NCI-H187 treated with DMSO at 0.1 percent for 48 hours (cell line): Measurements from ENCODE around the gene PSTPIP1.

Source experiments
- DNase-seq: peaks from one replicate; lab custom pipeline; 2025; lab: John Stamatoyannopoulos, UW

Gene PSTPIP1

DNA sequence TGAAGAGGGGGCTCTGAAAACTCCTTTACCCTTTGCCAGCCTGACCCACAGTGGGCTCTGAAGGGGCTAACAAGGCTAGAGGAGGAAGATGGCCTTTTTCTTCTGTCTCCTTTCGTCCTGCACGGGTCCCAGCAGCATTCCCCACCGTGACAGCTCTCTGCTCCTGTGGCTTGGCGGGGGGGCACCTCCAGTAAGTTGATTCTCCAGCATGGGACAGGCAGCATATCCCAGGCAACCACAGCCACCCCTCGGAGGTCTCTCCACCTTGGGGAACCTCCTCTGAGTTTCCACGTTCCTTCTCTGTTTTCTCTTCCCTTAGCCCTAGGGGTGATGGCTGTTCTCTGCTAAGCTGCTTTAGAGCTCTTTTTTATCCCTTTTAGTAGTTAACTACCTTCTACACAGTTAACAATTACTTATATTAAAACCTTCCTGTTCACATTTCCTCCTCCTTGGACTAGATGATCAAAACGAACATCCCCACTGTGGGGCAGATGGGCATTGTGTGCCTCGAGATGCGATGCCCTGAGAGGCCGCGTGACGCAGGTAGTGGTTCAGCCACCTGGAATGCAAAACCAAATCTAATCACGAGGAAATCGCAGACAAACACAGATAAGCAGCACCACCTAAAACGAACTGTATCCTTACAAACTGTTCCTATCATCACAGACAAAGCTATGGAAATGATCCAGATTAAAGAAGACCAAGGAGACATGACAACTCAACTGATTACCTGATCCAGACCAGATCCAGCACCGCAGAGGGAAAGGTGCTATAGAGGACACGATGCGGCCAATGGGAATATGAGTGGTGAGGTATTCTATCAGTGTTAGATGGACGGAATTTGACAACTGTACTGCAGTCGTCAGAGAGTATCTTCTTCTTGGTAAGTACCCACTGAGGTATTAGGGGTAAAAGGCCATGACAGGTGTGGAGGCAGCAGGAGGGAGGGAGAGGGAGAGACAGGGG is 48.3 kb downstream of the PSTPIP1 start:
- DNase-seq, result no peak

GRCh38 chr15:77044228-77045042 is 49.5 kb downstream of the PSTPIP1 start:
- DNase-seq, result no peak

DNA sequence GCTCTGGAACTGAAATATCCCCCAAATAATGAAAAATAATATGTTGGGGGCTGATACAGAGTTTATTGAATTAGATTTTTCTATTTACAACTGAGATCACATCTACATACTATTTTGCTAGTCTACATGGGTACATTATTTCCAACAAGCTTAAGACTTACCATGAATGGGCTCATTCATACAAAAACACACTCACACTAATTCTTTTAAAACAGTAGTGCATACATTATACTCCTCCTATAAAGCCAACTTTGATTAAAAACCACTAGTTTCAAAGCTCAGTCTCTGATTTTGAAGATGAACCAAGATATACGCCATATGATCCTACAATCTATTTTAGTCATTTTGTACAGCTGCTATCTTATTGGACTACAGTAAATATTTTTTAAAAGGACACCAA is 51.1 kb downstream of the PSTPIP1 start:
- DNase-seq, result no peak

- no peak for DNase-seq
Observed at GRCh38 chr15:77046704-77047412, 51.9 kb downstream of the PSTPIP1 start.

DNA sequence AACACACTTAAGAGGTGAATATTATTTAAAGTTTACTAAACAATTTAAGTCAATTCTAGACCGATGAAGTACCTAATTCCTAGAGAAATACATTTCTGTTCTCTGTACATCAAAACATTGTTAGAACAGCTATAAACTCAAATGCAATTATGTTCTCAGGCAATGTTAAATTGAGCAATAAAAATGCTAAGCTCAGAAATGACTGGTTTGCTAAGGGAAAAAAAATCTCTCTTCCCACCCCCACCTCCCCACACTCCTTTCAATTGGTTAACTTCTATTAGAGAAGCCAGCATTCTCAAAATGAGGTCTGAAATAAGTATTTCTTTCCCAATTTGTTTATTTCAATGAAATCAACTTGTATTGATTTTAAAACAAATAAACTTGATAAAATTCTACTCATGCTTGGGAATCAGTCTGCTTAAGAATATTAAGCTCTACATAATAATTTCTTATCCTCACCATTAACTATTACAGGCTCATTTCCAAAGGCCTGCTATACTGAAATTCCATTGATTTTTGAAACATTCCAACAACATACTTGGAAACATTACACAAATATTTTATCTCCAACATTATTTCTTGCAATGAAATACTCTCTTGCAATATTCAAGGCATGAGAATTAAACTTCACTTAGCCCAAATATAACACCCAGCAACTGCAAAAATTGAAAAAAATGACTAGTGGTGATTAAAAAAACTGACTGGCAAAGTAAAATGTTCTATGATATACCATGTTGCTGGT is 53.4 kb downstream of the PSTPIP1 start:
- DNase-seq, result no peak

DNA sequence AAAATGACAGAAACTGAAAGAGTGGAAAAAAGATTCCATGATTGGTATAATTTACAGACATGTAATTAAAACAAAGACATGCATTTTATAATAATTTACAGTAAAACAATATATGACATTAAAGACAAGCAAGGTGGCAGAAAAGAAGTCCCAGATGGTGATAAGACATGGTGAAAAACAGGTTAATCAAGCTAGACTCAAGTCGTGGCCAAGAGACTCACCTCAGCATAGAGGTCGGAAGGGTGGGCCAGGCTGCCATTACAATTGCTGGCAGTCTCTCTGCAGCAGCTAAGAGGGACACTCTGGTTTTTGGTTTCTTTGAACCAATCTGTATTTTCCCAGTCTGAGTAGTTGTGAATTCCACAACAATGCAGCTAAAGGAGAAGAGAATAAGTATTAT is 57.6 kb downstream of the PSTPIP1 start:
- DNase-seq, result no peak

DNA sequence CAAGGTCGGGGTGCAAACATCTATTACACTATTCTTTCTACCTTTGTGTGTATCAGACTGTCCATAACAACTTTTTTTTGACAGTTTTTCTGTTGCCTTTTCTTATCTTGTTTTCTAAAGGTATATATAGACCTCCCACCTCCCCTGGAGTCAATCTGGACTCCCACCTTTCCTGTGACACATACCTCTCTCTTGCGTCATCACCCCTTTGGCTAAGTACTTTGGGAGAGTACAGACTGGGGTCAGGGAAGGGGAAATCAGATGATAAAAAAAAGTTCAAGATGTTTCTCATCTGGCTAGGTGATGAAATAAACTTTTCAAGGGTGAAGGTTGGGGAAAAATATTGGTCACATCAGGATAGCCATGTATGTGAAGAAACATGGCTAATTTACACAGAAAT is 58.8 kb downstream of the PSTPIP1 start:
- DNase-seq, result no peak

DNA sequence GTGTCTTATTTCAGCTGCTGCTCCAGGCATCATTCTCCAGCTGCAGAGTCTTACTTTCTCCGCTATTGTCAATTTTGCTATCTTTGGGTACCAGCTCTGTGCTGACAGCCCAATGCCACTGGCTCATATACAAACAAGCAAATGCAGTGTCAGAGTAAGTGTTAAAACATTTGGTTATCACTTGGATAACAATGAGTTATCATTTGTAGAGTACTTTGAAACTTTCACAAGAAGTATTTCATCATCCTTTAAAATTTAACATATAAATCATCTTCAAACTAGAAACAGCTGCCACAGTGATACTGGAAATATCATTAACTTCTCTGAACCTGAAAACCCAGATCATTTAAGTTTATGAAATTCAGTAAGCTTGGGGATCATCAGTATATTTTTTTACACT is 62.1 kb downstream of the PSTPIP1 start:
- DNase-seq, result no peak

DNA sequence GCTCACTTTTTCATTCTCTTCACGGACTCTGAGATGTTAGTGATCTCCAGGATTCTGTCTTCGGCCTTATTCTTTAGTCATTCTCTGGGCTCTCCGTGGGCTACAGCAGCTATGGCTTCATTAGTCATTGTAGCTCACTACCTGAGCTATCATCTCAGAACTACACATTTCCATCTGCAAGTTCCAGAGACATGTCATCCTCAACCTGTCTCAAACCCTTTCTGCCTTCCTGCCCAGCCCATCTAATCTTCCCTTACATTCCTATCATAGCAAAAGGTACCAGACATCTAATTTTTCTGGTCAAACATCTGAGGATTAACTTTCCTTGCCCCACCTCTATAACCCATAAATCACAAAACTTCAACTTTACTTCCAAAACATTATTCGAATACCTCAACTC is 62.8 kb downstream of the PSTPIP1 start:
- no peak for DNase-seq

DNA sequence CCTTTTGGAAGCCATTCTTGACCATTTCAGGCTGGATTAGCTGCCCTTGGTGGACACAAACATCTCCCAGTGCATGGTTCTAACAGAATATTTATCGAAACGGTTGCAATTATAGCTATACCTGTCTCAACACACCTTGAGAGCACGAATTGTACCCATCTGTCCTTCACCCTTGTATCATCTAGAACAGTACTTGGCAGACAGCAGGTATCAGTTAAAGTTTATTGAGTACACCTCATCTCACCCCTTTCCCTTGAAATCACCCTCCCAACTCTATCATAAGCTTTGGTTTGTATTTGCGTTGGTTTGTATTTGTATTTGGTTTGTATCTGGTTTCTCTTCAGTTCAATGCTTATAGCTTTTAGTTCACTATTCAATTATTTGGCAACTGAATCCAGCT is 63.5 kb downstream of the PSTPIP1 start:
- DNase-seq, result no peak

DNA sequence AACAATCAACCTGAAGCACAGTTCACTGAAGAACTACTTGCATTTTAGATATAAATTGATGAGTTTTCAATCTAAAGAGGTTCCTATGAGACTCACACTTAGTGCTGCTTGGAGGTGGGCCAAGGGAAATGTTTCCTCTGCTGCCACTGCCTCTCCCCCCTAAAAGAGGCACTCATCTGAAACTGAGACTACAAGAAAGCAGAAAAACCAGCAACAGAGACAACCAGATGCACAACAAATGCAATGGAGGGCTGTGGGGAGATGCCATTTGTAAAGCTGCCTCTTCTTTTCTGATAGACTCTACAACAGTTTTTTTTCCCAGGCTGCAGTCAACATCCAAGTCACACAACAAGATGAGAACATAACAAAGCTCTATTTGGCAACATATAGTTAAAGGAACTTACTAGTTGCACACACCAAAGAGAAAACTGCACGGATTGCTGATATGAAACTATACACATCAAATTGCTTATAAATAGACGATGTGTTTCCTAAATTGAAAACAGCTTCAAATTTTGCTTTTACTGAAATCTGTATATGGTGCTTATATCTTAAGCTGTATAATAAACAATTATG is 64.9 kb downstream of the PSTPIP1 start:
- no peak for DNase-seq

DNA sequence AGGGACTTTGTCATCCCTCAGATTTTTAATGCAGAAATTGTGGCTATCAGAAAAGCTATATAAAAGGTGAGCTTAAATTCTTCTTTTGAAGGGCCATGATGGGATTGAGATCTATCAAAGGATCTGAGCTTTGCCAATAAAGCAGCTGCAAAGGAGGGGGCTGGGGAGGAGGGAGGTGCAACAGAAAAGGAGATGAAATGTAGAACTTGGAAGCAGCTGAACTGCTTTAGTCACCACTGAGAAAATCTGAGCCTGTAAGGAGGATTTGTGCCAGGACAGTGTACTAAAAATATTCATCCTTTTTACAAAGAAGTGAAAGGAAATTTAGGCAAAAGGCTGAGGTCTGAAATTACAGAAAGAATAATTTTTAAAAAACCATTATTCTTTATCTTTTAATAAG is 65.6 kb downstream of the PSTPIP1 start:
- no peak for DNase-seq

- no peak for DNase-seq
Observed at GRCh38 chr15:77063249-77063648, 68.3 kb downstream of the PSTPIP1 start.

GRCh38 chr15:77064063-77064462 is 69.1 kb downstream of the PSTPIP1 start:
- no peak for DNase-seq

DNA sequence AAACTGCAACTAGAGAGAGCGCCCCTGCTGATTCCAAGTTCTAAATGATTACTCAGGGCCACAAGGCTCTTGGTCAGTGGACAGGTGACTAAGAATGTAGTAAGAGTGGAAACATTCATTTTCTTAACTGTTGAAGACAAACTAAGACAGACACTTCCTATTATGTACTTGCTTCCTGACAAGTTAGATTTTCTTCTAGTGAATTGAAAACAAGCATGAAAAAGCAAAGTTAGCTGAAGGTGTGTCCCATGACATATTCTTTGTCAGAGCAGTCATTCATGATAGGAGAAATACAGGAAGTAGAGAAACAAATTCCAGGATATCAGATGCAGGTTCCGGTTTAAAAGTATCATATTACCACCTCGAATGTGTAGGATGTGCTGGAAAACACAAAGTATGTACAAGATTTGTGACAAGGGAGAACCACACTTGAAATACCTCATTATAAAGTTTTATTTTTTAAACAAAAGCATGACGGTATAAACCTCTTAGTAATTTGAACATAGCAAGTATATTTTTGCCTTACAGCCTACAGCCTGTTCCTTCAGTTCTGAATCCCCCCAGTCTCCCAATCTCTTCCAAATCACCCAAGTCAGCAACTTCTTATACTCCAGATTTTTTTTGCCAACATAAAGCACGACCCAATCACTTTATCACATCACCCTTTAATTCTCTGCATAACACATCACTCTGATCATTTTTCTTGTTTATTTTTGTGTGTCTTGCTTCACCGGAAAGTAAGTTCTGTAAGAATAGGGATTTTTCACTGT is 69.8 kb downstream of the PSTPIP1 start:
- no peak for DNase-seq

GRCh38 chr15:77066971-77067690 is 72.2 kb downstream of the PSTPIP1 start:
- DNase-seq, result no peak

- no peak for DNase-seq
Observed at GRCh38 chr15:77067691-77068367, 72.9 kb downstream of the PSTPIP1 start.

- no peak for DNase-seq
Observed at GRCh38 chr15:77068633-77069032, 73.7 kb downstream of the PSTPIP1 start.

DNA sequence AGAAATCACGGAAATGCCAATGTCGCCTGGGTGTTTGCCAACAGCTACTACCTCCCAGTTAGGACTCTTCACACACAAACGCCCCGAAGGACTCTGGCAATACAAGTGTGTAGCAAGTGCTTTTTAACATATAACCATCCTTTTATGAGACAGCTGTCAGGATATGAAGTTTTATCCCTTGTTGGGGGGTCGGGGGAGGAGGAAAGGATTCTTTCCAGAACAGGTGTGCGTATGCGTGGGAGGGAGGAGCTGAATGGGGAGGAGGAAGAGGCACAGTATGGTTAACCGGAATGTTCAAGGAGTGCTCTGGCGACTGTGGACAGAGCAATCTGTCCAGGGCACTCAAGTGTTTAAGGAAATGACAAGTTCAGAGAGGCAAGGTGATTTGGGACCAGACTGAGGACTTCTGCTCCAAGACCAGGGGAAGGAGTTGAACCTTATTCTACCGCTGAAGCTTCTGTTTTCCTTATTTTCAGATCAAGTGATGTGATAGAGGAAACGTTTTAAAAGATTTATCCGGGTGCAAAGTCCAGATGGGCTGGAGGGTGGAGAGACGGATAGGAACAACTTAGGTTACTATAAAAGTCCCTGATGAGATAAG is 74.7 kb downstream of the PSTPIP1 start:
- no peak for DNase-seq
